Measurements from ENCODE around the gene LEF1. TPM values are rescaled to one million over a fixed set of nuclear protein-coding genes. Genes with fewer than 3 reads are reported as not detected.

The LEF1 gene
- total RNA-seq, 2 donors from 2014 or later = 2.1 to 3.4 TPM

GRCh38 chr4:108031427-108032083 lies 137.2 kb downstream of the LEF1 start:
- Histone ChIP-seq H3K27ac (no peak overlapping the region), H3K9ac (ENCODE audit: low read depth in 2 of 2, low read length in 2 of 2) (no peak overlapping the region), H3K4me3 (no peak overlapping the region), H3K36me3 (no peaks in the 10 kb centered on the region), H3K9me3 (no peaks in the 10 kb centered on the region), H3K27me3 (no peaks in the 10 kb centered on the region), H3K4me1 (no peaks in the 10 kb centered on the region)
- intact Hi-C loops (cut with DNase I) = no loop called here
- DNase-seq = no peak
- TF ChIP-seq CTCF (IDR thresholded peaks at IDR 0.05) = no peak

- Histone ChIP-seq H3K9me3 (no peaks in the 10 kb centered on the region), H3K36me3 (no peaks in the 10 kb centered on the region), H3K9ac (ENCODE audit: low read depth in 2 of 2, low read length in 2 of 2) (no peak overlapping the region), H3K4me3 (no peak overlapping the region), H3K27me3 (no peaks in the 10 kb centered on the region), H3K27ac (no peak overlapping the region), H3K4me1 (no peaks in the 10 kb centered on the region)
- DNase-seq = peak; percentile 24
- TF ChIP-seq CTCF (IDR thresholded peaks at IDR 0.05) = no peak
- intact Hi-C loops (cut with DNase I) = no loop called here
Measured at GRCh38 chr4:108030332-108030731, 138.4 kb downstream of the LEF1 start.

- Histone ChIP-seq H3K9ac (ENCODE audit: low read depth in 2 of 2, low read length in 2 of 2) (no peak overlapping the region), H3K36me3 (no peaks in the 10 kb centered on the region), H3K27ac (no peak overlapping the region), H3K4me3 (no peak overlapping the region), H3K9me3 (no peaks in the 10 kb centered on the region), H3K27me3 (no peaks in the 10 kb centered on the region), H3K4me1 (no peaks in the 10 kb centered on the region)
- intact Hi-C loops (cut with DNase I) = loop anchor here (10.0 kb wide), 1 partner anchor 465 kb away; no protein-coding TSS in a partner anchor
- DNase-seq = no peak
- no peak for TF ChIP-seq CTCF (IDR thresholded peaks at IDR 0.05)
Measured at GRCh38 chr4:108029731-108030130, 139.0 kb downstream of the LEF1 start.

- DNase-seq = no peak
- Histone ChIP-seq H3K27me3 (no peaks in the 10 kb centered on the region), H3K36me3 (no peaks in the 10 kb centered on the region), H3K4me1 (no peaks in the 10 kb centered on the region), H3K4me3 (no peak overlapping the region), H3K27ac (no peak overlapping the region), H3K9me3 (no peaks in the 10 kb centered on the region), H3K9ac (ENCODE audit: low read depth in 2 of 2, low read length in 2 of 2) (no peak overlapping the region)
- intact Hi-C loops (cut with DNase I) = loop anchor here (10.0 kb wide), 1 partner anchor 466 kb away; no protein-coding TSS in a partner anchor
- TF ChIP-seq CTCF (IDR thresholded peaks at IDR 0.05) = no peak
Measured at GRCh38 chr4:108029016-108029720, 139.6 kb downstream of the LEF1 start.

GRCh38 chr4:108024878-108025165 lies 143.9 kb downstream of the LEF1 start:
- Histone ChIP-seq H3K36me3 (no peaks in the 10 kb centered on the region), H3K27ac (no peak overlapping the region), H3K9ac (ENCODE audit: low read depth in 2 of 2, low read length in 2 of 2) (no peak overlapping the region), H3K4me1 (no peaks in the 10 kb centered on the region), H3K4me3 (no peak overlapping the region), H3K9me3 (no peaks in the 10 kb centered on the region), H3K27me3 (no peaks in the 10 kb centered on the region)
- intact Hi-C loops (cut with DNase I) = loop anchor here (5.0 to 10.0 kb wide), 2 partner anchors 470 to 547 kb away; no protein-coding TSS in a partner anchor
- DNase-seq = no peak
- no peak for TF ChIP-seq CTCF (IDR thresholded peaks at IDR 0.05)
